HG03064 (cell line): ENCODE results near the gene EPDR1.
"Not testable (repeated sequence)": the region's sequence is repeated elsewhere in the genome, so short reads cannot be mapped to it uniquely, and the experiment has no call there.

Experiments
- ATAC-seq: cut with Tn5 transposase; IDR thresholded peaks from one replicate; pipeline ENCODE4 v1.9.1; 2021; ENCODE audit warnings: low read depth; ENCODE audit not compliant: unreplicated experiment

EPDR1 gene

DNA sequence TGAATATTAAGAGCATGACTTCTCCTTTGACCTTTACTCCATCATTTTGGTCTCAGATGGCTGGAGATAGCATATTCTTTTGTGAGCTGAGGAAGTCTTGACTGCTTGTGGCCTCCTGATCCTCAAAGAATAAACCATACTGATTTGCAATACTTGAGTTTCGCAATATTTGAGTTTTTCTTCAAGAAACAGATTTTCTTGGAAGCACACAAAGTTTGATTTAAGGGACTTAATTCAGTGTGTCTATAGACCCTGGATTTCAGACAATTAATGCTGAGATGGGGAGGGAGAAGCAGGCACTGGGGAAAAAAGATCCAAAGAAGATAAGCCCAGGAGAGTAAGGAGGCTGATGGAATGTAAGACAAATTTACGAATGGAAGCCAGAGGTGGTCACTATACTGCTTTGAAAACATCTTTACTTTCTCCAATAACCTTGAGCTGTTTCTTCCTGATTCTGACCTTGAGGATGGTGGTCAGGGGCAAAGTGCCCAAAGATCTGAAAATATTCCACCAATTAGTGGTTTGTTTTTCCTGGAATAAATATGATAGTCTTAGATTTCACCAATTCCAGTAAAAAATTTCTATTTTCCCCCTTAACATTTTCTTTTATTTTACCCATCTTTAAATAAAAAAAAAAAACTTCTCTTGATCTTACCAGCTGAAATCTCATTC lies 7.5 kb downstream of the EPDR1 start:
- no peak for ATAC-seq

DNA sequence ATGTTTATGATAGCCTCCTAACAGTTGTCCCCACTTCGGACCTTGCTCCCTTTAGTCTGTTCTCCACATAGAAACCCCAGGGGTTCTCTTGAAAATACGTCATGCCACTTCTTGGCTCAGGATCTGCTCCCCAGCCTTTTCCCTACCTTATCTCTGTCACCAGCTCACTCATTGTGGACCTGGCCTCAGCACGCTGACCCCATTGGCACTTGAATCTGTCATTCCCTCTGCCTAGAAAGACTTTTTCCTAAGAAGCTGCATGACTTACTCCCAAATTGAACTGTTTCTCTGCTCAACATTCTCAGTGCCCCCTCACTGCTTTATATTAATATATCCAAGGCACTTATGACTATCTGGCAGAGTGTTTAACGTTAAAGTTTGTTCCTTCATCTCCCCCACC lies 8.4 kb downstream of the EPDR1 start:
- ATAC-seq = no peak

DNA sequence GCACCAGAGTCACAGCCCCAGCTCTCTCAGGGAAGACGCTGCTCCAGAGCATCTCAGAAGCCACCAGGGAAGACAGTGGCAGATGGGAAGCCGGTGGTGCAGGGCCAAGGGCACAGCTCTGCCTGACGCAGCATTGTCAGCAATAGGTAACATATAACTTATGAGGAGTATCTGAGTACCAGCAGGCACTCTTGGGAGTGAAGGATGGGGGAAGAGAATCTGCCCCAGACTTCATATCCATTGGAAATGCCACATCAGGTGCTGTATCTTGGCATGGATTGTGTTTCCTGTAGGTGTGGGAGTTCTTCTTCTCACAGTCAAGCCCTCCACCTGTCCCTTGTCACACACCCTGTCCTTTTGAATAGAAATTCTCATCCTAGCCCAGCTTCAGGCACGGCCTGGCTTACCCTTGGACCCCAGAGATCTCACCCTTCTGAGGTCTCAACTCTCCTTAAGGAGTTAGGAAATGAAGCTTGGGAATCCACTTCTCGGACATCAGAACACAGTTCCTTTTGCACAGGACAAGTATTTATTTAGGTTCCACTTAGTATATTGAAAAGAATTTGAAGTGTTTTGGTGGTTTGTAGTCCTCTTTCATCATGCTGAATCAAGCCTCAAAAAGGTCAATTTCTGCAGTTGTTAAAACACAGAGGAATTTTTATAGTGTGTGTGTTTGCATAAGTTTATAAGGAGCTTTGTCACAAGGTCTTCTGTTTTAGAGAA lies 9.9 kb downstream of the EPDR1 start:
- ATAC-seq = no peak

DNA sequence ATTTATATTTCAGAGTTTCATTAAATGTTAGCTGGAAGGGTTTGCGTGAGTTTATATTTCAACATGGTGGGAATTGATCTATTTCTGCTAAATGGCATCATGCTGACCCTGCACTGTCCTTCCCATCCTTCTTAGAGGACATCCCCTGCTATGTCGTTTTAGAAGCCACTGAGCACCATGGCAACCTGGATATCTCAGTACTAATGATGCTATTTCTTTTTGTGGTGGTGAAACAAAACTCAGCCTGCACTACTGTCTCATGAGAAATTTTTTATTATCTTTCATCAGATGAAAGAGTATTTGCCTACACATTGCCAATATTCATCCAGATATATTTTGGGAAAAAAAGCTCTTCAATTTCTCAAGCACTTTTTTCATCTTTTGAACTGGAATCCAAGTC lies 12.1 kb downstream of the EPDR1 start:
- ATAC-seq = no peak

DNA sequence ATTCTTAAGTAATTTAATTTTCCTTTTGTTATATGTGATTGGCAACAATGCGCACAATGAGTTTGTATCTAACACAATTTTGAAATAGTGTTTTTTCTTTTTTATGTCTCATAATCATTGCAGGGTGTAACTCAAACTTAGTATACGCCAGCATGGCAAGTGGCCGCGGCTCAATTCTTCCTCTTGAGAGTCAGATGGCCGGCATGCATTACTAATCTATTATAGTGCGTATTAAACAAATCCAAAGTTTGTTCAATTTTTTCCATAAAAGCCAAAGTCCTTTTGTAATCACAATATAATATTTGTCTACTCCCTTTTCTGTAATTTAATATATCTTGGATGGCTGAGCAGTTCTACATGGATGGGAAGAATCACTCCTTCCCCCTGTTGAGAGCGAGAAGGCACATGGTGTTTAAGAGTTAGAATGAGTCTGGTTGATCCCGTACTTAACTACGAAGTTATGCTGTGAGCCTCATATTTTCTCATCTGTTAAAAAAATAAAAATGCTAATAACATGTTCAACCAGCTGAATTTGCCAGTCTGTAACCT lies 12.7 kb downstream of the EPDR1 start:
- ATAC-seq = no peak

DNA sequence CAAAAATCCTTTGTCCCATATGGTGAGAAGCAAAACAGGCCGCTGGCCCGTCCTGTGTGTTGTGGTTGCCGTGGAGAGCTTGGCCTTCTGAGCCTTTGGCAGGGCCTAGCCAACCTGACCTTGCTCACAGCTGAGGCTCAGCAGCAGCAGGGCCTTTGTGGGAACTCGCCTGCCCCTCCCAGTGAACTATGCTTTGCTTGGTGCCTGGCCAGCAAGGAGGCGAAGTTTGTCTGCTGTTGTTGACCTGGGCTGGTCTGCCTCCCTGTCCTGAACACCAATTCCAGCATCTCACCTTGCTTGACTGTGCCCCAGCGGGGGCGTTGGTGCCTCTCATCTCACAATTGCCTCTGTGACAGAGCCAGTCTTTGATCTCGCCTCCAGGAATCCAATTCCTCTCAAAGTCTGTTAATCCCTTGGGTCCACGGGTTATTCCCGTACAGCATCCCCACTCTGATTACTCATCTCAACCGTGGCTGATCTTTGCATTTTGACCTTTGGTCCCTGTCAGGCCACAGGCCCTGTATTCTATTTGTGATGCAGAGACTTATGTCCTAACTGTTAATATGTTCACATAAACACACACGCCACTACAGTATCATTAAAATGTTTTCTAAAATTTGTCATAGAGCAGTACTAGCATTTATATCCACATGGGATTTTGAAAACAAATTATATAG lies 22.6 kb downstream of the EPDR1 start:
- ATAC-seq = no peak

DNA sequence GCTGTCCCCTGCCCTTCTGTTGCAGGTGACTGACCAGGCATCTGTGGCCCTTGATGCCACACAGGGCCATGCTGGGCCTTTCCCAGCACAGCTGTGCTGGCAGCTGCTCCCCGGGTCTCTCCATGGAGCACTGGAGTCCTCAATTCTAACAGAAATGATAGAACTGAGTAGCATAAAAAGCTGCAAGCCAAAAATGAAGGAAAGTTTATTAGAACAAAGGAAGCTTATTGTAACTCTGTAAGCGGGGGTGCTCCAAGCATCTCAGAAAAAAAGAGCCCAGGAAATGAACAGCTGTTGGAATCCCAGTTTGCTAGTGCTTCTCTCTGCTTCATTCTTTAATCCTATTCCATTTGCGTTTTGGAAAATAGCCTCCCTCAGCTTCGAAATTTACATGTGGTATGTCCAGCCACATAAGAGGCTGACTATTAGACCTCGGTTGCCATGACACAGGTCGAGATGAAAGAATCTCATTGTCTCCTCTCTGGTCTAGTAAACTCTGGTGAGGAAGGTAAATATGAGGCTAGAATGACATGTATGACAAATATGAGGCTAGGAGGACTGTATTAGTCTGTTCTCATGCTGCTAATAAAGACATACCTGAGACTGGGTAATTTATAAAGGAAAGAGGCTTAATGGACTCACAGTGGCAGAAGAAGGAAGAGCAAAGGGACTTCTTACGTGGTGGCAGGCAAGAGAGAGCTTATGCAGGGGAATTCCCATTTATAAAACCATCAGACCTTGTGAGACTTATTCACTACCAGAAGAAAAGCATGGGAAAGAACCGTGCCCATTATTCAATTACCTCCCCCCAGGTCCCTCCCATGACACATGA lies 23.7 kb downstream of the EPDR1 start:
- no peak for ATAC-seq

DNA sequence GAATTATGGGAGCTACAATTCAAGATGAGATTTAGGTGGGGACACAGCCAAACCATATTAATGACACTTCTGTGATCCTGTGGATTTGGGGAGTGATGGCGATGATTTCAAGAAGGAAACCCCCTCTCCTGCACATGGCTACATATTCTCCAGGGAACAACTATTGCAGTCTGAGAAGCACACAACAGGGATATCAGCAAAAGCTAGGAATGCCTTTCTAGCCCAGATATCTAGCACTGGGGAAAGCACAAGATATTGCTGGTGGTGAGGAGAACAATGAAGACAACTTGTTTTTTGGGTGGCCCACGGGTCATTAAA lies 24.3 kb downstream of the EPDR1 start:
- ATAC-seq = no peak

DNA sequence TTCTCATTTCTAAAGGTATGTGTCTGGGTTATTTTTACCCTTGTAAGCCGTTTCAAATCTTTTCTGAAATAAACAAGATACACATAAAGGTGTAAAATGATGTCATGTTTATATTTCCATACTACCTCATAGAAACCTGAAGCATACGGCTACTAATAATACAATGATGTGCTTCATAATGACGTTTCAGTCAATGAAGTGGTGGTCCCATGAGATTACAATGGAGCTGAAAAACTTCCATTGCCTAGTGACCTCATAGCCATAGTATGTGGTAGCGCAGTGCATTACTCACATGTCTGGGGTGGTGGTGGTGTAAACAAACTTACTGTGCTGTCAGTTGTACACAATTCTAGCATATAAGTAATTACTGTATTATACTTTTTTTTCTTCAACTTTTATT lies 24.9 kb downstream of the EPDR1 start:
- ATAC-seq = no peak

DNA sequence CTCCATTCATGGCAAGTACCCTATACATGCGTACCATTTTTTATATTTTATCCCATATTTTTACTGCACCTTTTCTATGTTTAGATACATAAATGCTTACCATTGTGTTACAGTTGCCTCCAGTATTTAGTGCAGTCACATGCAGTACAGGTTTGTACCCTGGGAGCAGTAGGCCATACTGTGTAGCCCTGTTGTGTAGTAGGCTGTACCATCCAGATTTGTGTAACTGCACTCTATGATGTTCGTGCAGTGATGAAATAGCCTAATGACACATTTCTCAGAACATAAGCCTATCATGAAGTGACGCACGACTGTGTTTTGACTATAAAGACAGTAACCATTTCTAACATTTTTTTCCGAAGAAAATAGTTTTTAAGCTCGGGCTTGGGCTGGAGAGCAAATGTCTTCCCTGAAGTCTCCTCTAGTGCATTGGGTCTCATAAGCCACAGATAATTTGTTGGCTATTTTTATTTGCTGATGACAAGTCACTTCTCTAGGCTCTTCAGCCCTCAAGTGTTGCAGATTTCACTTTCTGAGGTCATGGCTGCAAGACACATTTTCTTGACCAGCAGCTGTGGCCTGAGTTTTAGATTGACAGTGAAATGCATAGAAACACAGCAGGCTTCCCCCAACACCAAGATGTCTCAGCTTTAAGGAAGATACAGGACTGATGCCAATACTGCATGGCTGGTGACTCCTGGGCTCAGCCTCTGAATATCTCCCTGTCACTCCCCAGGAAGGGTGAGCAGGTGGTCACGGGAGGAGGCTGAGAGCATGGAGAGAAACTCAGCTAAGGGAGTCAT lies 26.9 kb downstream of the EPDR1 start:
- ATAC-seq = no peak

DNA sequence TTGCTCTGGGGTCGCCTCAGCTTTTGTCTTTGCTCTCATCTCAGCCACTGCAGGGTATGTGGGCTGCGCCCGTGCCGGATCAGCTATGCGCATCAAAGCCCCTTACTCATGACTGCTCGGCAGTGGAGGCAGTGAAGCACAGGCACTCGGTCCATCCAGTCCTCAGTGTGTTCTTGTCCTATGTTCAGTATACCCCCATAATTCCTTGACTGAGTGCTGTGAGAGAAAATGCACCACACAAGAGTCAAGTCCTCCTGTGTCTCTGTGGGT lies 27.4 kb downstream of the EPDR1 start:
- ATAC-seq = no peak

DNA sequence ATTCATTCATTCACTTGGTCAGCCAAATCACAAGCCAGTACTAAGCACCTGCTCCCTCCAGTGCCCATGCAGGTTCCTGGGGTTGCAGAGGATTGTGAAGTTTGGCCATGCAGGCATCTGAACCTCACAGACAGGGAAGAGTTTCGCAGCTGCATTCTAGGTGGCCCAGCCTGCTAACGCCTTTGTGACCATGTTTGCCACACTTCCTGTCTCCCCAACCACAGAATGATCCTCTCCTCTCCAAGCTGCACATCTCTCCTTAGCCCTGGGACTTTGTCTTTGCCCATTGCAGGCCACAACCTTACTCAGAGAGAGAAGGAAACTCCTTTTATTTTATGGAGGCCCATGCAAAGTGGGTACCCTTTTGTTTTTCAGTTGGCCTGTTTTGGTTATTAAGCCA lies 31.8 kb downstream of the EPDR1 start:
- ATAC-seq = no peak

DNA sequence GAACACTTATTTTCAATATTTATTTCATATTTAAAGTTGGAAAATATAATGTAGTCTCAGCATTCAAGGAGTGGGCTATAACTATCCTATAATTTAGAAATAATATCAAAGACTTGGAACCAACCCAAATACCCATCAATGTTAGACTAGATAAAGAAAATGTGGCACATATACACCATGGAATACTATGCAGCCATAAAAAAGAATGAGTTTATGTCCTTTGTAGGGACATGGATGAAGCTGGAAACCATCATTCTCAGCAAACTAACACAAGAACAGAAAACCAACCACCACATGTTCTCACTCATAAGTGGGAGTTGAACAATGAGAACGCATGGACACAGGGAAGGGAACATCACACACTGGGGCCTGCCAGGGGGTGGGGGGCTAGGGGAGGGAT lies 33.8 kb downstream of the EPDR1 start:
- not testable (repeated sequence) for ATAC-seq

DNA sequence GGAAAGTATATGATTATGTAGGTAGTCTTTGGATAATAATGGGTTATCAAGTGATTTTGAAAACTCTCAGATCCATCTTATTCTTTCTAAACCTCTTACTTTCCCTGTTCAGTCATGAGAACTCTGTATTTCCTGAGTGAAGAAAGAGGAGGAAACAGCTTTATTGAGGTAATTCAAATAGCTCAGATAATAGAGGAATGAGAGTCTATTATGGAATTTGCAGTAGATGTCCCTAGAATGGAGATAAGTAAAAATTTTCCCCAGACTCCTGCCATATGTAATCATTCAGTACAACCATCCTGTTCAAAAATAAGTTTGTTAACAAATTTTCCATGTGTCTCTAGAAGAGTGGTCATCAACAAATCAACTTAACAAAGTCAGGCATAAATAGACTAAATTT lies 36.4 kb downstream of the EPDR1 start:
- no peak for ATAC-seq

DNA sequence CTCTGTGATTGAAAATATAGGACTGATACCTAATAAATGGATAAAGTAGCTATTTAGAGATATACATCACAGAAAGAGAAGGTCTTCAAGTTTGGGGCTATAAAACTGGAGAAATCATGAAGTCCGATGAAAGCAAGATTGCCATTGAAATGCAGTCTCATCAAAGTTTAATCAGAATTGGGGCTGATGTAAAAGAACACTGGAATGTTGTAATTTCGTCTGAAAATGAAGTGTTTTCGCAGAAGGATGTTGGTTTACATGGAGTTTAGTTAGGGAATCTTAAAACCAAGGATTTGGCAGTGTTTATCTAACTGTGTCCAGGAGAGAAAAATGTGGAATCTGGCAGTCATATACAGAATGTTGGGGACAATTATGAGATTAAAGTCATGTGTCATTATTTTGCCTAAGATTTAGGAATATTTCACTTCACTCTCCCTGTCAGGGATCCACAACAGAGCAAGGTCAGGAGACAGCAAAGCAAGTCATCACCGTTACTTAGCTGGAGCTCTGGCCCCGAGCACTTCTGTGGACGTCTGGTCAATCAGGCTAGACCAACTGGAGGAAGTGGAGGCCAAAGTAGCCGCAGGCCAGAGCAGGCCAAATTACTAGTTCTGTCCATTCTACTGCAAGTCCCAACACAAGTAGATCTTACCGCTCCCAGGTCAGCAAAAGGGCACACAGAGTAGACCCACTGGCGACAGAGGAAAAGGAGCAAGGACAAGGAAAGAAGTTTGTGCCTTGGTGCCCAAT lies 37.0 kb downstream of the EPDR1 start:
- no peak for ATAC-seq

DNA sequence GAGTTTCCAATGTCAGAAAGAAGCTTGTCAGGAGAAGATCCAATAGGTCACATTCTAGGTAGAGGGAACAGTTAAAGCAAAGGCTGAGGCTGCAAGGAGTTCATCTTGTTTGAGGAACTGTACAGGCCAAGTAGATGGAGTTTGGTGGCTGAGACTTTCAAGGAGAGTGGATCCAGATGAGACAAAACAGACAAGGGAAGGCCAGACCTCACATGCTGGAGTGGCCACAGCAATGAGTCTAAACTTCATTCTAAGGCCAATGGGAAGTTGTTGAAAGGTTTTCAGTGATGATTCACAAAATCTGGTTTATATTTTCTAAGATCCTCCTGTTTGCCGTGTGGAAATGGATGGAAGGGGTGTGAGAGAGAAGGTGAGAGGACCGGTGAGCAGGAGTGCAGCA lies 40.0 kb downstream of the EPDR1 start:
- ATAC-seq = no peak

DNA sequence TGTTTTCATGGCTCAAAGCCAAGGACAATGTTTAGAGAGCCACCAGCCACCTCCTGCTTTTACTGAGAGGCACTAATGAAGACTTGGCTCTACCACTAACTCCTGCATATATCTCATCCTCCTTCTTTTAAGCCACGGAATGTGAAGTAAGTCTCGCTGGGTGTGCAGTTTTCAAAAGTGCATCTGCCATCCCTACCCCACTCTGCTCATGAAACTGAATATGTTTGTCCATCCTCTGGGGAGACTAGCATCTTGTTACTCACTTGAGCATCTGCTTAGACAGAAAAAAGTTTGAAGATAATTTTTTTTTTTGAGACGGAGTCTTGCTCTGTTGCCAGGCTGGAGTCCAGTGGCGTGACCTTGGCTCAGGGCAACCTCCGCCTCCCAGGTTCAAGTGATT lies 40.8 kb downstream of the EPDR1 start:
- no peak for ATAC-seq

DNA sequence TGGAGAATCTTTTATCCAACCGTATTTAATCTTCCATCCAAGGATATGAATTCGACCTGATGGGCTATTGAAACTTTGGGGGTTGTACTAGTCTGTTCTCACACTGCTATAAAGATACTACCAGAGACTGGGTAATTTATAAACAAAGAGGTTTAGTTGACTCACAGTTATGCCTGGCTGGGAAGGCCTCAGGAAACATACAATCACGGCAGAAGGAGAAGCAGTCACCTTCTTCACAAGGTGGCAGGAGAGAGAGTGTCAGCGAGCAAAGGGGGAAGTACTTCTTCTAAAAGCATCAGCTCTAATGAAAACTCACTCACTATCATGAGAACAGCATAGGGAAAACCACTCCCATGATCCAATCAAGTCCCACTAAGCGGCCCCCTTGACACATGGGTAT lies 43.8 kb downstream of the EPDR1 start:
- no peak for ATAC-seq

DNA sequence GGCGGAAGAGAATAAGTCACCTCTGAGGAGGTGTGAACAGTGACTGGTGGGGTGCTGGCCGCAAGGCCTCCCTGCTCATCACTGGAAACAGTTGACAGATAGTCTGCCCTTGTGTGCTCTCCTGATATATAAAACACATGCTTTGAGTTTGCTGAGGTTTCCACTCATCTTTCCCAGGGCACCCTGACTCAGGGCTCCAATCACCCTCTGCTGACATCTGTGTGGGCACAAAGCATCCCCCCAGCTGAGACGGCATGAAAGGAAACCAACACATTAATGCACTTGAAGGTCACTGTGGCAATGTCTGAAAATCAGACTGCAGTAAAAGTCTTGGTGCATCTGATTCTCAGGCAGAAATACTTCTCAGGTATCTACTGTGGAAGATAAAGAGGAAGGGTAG lies 49.8 kb downstream of the EPDR1 start:
- no peak for ATAC-seq

DNA sequence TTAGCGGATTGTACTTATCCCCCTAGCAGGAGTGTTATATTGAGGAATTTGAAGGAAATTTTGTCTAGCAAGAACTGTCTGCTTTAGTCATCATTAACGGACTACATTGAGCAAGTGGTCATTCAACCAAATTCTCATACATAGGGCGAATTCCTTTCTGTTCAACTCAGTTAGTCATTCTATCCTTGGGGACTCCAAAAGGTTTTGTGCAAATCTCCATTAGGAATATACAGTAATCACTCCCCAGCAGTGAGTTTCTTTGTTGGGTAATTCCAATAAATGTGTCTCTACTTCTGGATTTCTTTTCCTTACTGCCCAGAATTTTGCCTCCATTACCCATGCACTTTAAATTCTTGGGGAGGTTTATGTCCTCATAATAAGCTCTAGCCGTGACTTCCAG lies 51.1 kb downstream of the EPDR1 start:
- no peak for ATAC-seq
